IMR-90 (cell line): Measurements from ENCODE around the gene MIA2.

ENCODE experiments used
- CEBPB ChIP-seq: IDR thresholded peaks from 2 replicates; pipeline ENCODE4 v1.6.1; 2012; ENCODE audit warnings: low read depth, low read length, improper control_type of control experiment
- FOS ChIP-seq: fragments of 150-350 bp; IDR thresholded peaks from 2 replicates; pipeline ENCODE4 v1.6.1; 2016; ENCODE audit warnings: low read depth, low read length
- MAFK ChIP-seq: IDR thresholded peaks from 2 replicates; pipeline ENCODE4 v1.6.1; 2012; ENCODE audit warnings: low read depth, low read length, improper control_type of control experiment
- MXI1 ChIP-seq: IDR thresholded peaks from 2 replicates; pipeline ENCODE4 v1.6.1; 2012; ENCODE audit warnings: low read depth, mild to moderate bottlenecking, low read length, moderate library complexity, borderline replicate concordance
- NFE2L2 ChIP-seq: fragments of 150-350 bp; IDR thresholded peaks from 2 replicates; pipeline ENCODE4 v1.6.1; 2016; ENCODE audit warnings: low read depth, mild to moderate bottlenecking, low read length
- POLR2A ChIP-seq: IDR thresholded peaks from 2 replicates; pipeline ENCODE4 v1.6.1; 2012; ENCODE audit warnings: mild to moderate bottlenecking, low read depth, low read length
- RAD21 ChIP-seq: IDR thresholded peaks from 2 replicates; pipeline ENCODE4 v1.6.1; 2012; ENCODE audit warnings: low read length, improper control_type of control experiment
- RCOR1 ChIP-seq: IDR thresholded peaks from 2 replicates; pipeline ENCODE4 v1.6.1; 2012; ENCODE audit warnings: mild to moderate bottlenecking, low read length, improper control_type of control experiment; ENCODE audit not compliant: insufficient replicate concordance
- SMC3 ChIP-seq: fragments of 150-350 bp; IDR thresholded peaks from 2 replicates; pipeline ENCODE4 v1.6.1; 2016; ENCODE audit warnings: low read depth, mild to moderate bottlenecking, antibody characterized with exemption, low read length, moderate library complexity
- TF ChIP-seq, protein P1 (sequence below): conservative IDR thresholded peaks from 2 replicates; pipeline ENCODE4 v1.5.1; 2012; ENCODE audit warnings: mild to moderate bottlenecking, low read depth, low read length, improper control_type of control experiment
- TF ChIP-seq, protein P2 (sequence below): fragments of 150-350 bp; IDR thresholded peaks from 2 replicates; pipeline ENCODE4 v1.6.1; 2017; ENCODE audit warnings: mild to moderate bottlenecking, antibody characterized with exemption, low read length, low read depth

DNA sequence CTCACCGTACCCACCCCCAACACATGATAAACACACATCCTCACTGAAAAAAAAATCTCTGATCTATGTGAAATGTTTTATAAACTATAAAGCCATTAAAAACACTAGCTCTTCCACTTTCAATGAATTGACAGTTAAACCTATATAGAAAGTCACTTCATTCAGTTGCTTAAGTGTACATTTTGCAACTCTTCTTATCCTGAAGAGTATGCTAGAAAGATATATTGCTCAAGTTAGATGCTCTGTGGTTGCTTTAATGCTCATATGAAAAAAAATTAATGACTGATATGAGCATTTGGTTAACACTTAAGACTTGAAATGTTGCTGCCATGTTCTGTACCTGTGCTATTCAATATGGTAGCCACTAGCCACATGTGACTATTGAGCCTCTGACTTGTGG lies 21.0 kb upstream of the MIA2 start:
- TF ChIP-seq POLR2A (no peak), MXI1 (no peak), CEBPB (no peak), SMC3 (no peak), RAD21 (no peak), FOS (no peak), RCOR1 (no peak), MAFK (no peak), NFE2L2 (no peak)
- TF ChIP-seq, protein P1, sequence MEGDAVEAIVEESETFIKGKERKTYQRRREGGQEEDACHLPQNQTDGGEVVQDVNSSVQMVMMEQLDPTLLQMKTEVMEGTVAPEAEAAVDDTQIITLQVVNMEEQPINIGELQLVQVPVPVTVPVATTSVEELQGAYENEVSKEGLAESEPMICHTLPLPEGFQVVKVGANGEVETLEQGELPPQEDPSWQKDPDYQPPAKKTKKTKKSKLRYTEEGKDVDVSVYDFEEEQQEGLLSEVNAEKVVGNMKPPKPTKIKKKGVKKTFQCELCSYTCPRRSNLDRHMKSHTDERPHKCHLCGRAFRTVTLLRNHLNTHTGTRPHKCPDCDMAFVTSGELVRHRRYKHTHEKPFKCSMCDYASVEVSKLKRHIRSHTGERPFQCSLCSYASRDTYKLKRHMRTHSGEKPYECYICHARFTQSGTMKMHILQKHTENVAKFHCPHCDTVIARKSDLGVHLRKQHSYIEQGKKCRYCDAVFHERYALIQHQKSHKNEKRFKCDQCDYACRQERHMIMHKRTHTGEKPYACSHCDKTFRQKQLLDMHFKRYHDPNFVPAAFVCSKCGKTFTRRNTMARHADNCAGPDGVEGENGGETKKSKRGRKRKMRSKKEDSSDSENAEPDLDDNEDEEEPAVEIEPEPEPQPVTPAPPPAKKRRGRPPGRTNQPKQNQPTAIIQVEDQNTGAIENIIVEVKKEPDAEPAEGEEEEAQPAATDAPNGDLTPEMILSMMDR, result no peak
- TF ChIP-seq, protein P2, sequence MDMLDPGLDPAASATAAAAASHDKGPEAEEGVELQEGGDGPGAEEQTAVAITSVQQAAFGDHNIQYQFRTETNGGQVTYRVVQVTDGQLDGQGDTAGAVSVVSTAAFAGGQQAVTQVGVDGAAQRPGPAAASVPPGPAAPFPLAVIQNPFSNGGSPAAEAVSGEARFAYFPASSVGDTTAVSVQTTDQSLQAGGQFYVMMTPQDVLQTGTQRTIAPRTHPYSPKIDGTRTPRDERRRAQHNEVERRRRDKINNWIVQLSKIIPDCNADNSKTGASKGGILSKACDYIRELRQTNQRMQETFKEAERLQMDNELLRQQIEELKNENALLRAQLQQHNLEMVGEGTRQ, result no peak
